Epithelial cell of proximal tubule (primary cell): ENCODE measurements around the gene PET100. TPM values are rescaled to one million over a fixed set of nuclear protein-coding genes. Genes with fewer than 3 reads are reported as not detected.
A peak's percentile ranks its signal among the peaks of the same experiment; 100 is the strongest.

Source experiments
- DNase-seq: peaks from one replicate; pipeline ENCODE4 v3.0.0-alpha.2; 2011; ENCODE audit warnings: low read depth
- H3K4me3 ChIP-seq: 2 replicates; pipeline ENCODE4 v1.5.1; 2011; ENCODE audit warnings: low read depth, mild to moderate bottlenecking, low read length
- CTCF ChIP-seq: conservative IDR thresholded peaks from 2 replicates; pipeline ENCODE4 v1.5.1; 2012; ENCODE audit warnings: low read depth, mild to moderate bottlenecking, low read length
- total RNA-seq: library from RNA; depleted of rRNA; stranded (reverse); fragments of >200 nt; gene quantifications from 2 replicates; pipeline ENCODE4 v1.2.3, GENCODE V29; 2015

The PET100 gene
- total RNA-seq, 1 donor from 2014 or later: 62.7 TPM

- DNase-seq: no peak
- H3K4me3 ChIP-seq: peak overlapping the region; percentile 38
- TF ChIP-seq CTCF: peak; percentile 96
Measured at GRCh38 chr19:7652061-7652641, 22.6 kb downstream of the PET100 start.

GRCh38 chr19:7654401-7654800 is 24.8 kb downstream of the PET100 start:
- no peak overlapping the region for H3K4me3 ChIP-seq
- no peak for DNase-seq
- no peak for TF ChIP-seq CTCF

GRCh38 chr19:7655581-7655980 is 26.0 kb downstream of the PET100 start:
- H3K4me3 ChIP-seq: no peak overlapping the region
- TF ChIP-seq CTCF: no peak
- no peak for DNase-seq

- no peak overlapping the region for H3K4me3 ChIP-seq
- no peak for TF ChIP-seq CTCF
- no peak for DNase-seq
Measured at GRCh38 chr19:7657131-7657751, 27.6 kb downstream of the PET100 start.

- no peak for DNase-seq
- no peak for TF ChIP-seq CTCF
- H3K4me3 ChIP-seq: no peak overlapping the region
Measured at GRCh38 chr19:7658219-7658686, 28.7 kb downstream of the PET100 start.

GRCh38 chr19:7661744-7662538 is 32.3 kb downstream of the PET100 start:
- no peak for TF ChIP-seq CTCF
- DNase-seq: no peak

More at GRCh38 chr19:7661744-7662538, 32.3 kb downstream of the PET100 start:
- H3K4me3 ChIP-seq: no peak overlapping the region
